Activated effector memory CD4-positive, alpha-beta T cell treated with Interleukin-2 at 50 U/mL for 16 hours (primary cell): ENCODE results near the gene MAP2K7.
"Not testable (repeated sequence)": the region's sequence is repeated elsewhere in the genome, so short reads cannot be mapped to it uniquely, and the experiment has no call there.

Source experiments
- DNase-seq: peaks from one replicate; pipeline ENCODE4 v3.0.0-alpha.2; 2020

MAP2K7 gene

DNA sequence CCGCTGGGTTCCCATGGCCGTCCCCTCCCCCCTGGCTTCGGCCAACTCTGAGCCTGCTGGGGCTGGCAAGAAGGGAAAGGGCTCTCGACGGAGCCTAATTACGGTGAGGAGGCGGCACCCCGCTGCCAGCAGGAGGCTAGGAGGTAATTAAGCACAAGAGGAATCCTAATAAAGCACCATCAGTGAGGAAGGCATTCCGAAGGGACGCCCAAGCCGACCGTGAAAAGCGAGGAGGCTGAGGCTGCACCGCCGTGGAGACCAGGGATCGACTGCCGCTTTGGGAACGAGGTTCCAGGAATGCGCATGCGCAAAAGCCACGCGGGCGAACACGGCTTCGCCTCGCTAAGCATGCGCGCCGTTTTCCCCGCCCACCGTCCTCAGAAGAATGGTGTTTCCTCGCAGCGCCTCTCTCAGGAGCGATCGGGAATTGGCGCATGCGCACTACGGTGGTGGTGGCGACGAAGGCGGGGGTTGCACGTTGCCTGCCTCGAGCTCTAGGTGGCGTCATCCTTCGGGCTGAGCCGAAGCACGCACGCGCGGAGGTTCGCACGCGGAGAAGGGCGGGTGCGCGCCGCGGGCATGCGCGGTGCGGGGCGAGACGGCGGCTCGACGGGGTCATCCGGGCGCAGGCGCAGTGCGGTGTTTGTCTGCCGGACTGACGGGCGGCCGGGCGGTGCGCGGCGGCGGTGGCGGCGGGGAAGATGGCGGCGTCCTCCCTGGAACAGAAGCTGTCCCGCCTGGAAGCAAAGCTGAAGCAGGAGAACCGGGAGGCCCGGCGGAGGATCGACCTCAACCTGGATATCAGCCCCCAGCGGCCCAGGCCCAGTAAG lies at the start of gene MAP2K7:
TSS of gene MAP2K7 (plus strand) at position 634 of the 830 bp plus-strand sequence. CDS start at position 702, 68 bp downstream.
- peak; percentile 100 for DNase-seq

- no peak for DNase-seq
These were observed 48.1 kb upstream of the MAP2K7 start for GRCh38 chr19:7855426-7856108.

GRCh38 chr19:7856109-7856591 lies 47.5 kb upstream of the MAP2K7 start:
- no peak for DNase-seq

- no peak for DNase-seq
These were observed 46.7 kb upstream of the MAP2K7 start for GRCh38 chr19:7856679-7857663.

DNA sequence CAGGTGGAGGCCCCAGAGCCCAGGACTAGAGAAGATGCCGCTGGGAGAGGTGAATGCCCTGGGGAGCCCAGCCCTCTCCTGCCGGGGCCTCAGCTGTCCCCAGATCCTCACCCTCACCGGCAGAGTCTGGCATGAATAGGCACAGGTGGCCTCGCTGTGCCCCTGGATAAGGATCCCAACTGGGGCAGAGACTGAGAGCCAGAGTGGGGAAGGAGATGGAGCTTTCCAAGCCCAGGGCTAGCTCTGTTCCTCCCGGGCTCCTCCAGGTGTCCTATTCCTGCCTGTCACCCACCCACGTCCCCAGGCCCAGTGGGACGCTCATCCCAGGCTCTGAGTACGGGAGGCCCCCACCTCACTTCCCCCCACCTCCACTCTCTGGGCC lies 46.0 kb upstream of the MAP2K7 start:
- no peak for DNase-seq

DNA sequence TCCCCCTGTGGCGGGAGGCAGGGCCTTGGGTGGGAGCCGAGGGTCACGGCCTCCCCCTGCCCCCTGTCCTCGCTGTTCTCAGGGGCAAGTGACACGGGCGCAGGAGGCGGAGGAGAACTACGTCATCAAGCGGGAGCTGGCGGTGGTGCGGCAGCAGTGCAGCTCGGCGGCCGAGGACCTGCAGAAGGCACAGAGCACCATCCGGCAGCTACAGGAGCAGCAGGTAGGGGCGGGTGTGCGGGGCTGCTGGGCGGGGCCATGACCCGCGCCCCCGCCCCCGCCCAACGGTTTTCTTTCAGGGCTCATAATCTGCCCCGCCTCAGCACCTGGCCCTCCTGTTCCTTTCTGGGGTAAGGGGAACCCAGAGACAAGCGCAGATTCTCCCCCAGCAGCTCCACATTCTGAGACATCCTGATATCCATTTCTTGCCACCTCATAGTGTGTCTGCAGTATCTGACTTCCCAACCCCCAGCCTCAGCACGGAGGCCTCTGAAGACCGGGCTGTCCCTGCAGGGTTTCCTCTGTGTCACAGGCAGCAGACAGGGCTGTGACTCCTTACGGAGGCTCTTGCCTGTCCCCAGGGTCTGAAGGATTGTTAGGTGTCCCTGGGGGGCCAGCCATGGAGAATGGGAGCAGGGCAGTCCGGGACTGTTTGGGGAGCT lies 45.4 kb upstream of the MAP2K7 start:
- no peak for DNase-seq

GRCh38 chr19:7859087-7859486 lies 44.6 kb upstream of the MAP2K7 start:
- DNase-seq: not testable (repeated sequence)

- no peak for DNase-seq
These were observed 43.6 kb upstream of the MAP2K7 start for GRCh38 chr19:7859831-7860713.

GRCh38 chr19:7860714-7861618 lies 42.7 kb upstream of the MAP2K7 start:
- no peak for DNase-seq

DNA sequence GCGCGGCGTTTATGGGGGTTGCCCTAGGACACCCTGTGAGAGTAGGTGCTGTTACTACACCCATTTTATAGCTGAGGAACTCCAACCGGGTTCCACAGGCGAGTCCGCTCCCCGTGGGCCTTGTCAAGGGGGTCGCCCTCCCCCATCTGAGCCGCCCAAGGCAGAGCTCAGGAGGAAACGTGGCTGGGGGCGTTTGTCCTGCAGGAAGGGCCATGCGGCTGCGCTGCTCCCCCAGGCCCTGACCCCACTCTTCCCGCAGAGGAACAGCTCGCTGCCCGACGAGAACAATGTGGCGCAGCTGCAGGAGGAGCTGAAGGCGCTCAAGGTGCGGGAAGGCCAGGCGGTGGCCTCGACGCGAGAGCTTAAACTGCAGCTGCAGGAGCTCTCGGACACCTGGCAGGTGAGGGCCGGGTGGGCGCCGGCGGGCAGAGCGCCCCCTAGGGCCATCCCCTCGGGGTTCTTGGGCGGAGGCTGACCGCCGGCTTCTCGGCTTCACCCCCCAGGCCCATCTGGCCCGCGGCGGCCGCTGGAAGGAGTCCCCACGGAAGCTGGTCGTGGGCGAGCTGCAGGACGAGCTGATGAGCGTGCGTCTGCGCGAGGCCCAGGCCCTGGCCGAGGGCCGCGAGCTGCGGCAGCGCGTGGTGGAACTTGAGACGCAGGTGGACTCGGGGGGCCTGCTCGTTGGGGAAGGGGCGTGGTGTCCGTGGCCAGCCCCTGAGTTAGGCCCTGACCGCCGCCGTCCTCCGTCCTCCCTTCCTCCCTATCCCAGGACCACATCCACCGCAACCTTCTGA lies 41.9 kb upstream of the MAP2K7 start:
- no peak for DNase-seq

DNA sequence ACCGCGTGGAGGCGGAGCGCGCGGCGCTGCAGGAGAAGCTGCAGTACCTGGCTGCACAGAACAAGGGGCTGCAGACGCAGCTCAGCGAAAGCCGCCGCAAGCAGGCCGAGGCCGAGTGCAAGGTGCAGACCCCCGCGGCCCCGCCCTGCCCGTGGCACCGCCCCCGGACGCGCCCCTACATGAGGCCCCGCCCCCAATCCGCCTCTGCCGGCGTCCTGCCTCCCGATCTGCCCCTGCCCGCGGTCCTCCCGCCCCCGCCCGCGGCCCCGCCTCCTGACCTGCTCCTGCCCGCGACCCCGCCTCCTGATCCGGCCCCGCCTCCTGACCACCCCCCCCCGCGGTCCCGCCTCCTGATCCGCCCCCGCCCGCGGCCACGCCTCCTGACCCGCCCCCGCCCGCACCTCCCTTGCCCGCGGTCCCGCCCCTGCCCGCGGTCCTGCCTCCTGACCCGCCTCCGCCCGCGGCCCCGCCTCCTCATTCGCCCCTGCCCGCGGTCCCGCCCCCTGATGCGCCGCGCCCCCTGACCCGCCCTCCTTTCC lies 41.2 kb upstream of the MAP2K7 start:
- peak; percentile 58 for DNase-seq

GRCh38 chr19:7863157-7863970 lies 40.3 kb upstream of the MAP2K7 start:
- DNase-seq: no peak

GRCh38 chr19:7863971-7864689 lies 39.5 kb upstream of the MAP2K7 start:
- DNase-seq: no peak

DNA sequence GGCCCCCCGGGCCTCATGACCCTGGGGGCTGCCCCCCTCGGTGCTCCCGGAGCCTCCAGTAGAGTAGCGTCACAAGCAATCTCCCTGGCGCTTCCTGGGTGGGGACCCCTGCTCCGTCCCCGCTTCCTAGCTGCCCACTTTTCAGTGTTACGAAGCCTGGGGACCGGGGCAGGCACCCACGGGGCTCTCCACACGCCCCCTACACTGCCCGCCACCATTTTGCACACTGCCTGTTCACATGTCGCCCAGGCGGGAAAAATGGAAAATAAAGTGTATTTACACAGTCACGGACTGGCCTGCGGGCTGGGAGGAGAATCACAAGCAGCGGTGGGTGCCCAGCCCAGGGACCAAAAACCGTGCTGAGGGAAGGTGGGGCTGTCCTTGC lies 39.0 kb upstream of the MAP2K7 start:
- no peak for DNase-seq

DNA sequence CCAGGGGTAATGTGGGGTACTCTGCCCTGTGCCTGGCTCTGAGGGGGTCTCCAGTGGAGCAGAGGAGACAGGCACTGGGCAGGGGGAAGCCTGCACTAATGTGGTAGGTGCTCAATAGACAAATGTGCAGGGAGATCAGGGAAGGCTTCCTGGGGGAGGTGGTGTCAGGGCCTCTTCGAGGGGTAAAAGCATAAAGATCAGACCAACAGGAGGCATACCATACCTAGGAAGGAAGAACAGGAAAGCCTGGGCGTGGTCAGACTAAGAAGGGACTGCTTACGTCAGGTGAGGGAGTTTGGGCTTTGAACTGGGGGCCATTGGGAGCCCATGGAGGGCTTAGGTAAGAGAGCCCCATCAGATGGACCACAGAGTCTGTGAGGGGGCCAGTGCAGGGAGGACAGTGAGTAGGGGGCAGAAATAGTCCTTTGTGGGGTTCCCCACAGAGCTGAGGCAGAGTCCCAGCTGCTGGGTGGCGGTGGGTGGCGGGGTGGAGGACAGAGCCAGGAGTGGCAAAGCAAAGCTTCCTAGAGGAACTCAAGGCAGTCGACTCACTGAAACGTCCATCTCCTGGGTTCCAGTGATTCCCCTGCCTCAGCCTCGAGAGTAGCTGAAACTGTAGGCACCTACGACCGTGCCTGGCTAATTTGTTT lies 38.3 kb upstream of the MAP2K7 start:
- no peak for DNase-seq

GRCh38 chr19:7866399-7867091 lies 37.1 kb upstream of the MAP2K7 start:
- DNase-seq: no peak
